HG03571 (cell line): ENCODE measurements around the gene NT5E.
A peak's percentile ranks its signal among the peaks of the same experiment; 100 is the strongest.

Experiments used
- ATAC-seq: cut with Tn5 transposase; IDR thresholded peaks from one replicate; pipeline ENCODE4 v1.9.1; 2021; ENCODE audit not compliant: unreplicated experiment

Gene NT5E

DNA sequence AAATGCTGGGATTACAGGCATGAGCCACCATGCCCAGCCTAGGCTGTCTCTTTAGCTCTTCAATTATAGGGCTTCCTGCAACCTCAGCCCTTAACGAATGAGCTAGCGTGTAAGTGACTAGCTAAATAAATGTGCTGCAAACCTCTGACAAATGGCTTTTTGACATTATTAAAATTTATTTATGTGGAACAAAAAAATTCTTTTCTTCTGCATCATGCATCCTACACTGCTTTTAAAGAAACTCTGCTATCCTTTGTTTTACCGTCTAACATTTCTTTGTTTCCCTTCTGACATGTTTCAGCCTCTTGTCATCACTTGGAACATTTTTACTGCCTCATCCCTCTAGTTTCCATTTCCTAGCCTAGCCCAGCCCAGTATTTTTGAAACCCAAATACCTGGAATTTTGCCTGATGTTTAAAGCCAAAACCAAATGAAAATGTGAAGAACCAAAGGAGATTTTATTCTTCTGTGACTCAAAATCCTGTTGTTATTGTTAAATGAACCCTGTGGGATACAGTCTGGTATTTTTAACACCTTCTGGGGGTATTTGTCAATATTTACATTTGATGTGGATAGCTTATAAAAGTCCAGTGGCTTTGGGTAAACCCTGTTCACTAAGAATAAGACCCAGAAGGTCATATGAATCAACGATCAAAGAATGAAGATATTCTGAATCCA is 9.5 kb downstream of the NT5E start:
- ATAC-seq: no peak

DNA sequence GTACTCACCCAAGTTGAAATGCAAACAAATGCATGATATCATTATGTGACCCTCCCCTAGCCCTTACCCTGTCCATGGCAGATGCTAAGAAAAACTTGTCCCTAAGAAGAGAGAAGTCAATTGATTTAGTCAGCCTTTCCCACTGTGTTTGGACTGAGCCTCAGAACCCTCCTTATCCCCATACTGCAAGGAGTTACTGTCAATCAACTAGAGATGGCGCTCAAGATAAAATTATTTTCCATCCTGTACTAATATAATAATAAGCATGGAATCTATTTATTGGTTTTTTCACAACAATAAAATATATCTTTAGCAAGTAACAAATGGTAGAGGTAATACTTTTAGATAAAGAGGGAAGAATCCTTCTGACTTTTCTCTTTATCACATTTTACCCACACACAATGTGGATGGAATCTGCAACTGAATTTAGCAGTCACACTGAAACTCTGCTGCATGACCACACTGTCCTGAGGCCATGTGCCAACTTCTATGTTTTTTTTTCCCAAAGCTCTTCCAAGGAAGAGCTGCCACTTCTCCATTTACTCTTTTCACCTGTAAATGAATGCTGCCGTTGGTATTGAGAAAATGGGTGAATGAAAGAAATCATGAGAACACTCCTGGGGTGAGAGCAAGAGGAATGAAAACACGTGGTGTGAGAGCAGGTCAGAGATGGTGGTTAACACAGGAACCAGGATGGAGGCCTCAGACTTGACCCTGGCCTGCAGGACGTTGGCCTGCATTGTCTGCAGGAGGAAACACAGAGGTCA is 10.5 kb downstream of the NT5E start:
- no peak for ATAC-seq

DNA sequence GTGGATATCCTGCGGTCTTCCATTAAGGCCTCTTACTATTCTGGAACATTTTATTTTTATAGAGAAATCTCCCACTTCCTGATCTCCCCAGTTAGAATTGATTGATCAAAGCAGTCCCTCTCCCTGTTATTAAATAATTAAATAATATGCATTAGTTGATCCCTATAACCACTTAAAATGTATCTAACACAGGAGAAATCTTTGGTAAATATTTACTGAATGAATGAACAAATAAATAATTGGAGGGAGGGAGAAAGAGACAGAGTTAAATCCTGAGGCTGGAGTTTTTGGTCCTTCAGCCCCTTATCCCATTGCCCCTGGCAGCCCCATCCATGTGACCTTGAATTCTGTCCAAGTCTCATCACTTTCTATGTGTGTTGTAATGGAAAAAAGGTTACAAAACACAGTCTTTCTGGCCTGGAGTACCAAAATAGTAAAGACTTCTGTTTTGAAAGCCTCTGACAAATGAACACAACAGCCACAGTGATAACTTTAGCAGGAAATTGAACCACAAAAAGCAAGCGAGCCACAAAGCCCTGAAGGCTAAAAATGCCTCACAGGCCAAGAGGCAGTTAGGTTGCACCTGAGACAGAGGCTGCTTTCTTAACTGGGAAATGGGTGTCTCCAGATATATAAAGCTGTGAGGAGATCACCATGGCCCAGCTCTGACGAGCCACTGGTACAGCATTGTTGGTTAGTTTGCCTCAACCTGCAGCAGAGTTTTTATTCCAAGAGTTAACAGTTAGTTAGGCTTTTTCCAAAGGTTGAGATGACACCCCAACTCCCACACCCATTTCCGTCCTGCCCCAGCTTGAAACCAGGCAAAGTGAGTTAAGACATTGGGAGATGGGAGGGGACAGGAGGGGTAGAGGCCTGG is 11.3 kb downstream of the NT5E start:
- ATAC-seq: peak; percentile 74

DNA sequence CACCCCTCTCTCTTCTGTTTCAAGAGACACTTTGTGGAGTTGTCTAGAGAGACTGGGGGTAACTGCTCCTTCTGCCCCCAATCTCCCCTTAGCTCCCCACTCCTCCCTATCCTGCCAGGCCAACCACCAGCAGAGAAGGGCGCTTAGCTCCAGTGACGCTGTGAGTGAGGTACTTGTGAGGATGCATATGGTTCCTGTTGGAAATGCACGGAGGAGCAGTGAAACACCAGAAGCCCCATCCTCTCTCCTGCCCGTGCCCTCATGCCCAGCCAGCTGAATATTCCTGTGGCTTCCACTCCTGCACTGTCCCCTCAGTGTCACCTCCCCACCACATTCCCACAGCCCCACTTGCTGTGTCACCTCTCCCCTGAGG is 11.9 kb downstream of the NT5E start:
- ATAC-seq: no peak

DNA sequence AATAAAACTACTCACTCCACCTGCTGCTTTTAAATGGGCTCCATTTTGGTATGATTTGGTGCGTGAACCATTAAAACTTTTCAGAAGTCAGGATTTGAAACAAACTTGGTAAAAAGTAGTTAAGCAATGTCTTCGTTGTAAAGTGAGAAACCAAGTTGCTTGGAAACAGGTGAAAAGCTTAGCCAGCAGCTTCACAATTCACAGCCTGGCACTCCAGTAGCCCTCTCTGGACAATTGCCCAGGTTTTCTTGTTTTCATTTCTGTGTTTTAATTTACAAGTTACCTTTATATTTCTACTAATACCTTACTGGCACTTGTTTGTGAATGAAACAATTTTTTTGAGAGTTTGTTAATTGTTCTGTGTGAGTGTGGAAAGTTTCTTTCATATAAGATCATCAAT is 12.8 kb downstream of the NT5E start:
- no peak for ATAC-seq

DNA sequence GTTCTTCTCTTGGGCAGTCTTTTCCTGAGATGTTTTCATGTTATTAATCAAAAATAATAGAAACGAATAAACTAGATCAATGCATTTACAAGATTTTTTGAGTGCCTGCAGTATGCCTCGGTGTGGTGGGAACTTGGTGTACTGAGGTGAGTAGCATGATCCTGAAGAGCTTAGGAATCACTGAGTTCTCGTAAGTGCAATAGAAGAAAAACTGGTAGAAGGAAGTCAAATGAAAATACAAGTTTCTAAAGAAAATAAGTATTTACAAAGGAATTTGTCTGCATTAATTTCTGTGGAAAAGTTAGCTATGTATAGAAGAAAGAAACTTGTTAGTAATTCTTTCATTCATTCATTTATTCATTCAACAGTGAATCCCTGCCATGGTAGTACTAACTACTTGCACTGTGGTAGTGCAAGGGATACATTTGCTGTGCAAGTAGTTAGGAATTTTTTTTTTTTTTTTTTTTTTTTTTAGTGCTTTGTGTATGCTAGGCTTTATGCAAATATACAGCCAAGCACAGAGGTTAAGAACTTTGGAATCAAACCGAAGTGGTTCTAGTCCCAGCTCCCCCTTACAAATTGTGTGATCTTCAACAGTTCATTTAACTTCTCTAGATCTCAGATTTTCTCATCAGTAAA is 13.9 kb downstream of the NT5E start:
- no peak for ATAC-seq

DNA sequence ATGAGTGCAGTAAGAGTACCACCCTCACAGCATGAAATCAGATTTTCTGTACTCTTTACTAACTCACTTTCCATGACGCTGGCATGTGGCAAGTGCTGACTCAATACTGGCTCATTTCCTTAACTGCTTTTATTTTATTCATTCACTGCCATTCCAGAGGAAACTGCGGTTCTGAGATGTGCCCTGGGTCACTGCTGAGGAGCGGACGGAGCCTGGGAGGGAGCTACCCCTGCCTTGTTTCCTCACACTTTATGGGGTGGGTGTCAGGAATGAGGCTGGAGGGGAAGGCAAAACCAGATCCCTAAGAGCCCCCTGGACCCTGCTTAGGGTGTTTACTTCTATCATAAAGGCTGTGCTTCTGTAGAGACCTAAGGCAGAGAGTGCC is 14.4 kb downstream of the NT5E start:
- ATAC-seq: no peak

DNA sequence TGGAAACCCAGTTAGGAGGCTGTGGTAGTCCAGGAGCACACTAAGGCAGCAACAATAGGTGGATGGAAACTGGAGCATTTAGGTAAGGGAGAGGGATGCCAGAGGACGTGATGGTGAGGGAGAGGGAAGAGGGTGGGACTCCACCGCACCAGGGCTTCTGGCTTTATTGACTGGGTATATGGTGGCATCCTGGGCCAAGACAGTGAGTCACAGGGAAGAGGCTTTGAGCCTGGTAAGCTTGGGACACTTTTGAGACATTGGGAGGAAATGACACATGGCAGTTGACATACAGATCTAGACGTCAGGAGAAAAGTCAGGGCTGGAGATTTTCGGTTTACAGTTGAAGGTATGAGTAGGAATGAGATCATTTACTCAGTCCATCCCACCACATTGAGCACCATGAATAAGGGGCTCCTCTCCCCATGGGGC is 14.9 kb downstream of the NT5E start:
- no peak for ATAC-seq

DNA sequence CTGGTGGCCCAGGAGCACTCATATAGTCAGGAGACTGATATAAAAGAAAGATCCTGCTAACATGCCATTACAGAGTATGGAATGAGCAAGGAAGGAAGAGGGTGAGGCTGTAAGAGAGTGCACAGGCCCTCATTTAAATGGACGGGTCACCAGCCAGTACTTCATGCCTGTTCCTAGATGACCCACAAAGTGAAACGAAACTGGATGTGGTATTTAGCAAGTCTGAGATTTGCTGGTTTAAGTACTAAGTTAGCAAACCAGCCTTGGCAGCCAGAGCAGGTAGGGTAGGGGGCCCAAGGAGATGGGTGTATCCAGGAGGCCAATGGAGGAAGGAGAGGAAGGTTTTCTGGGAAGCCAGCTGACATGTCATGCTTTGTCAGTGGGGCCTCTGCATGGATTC is 15.9 kb downstream of the NT5E start:
- ATAC-seq: peak; percentile 56

DNA sequence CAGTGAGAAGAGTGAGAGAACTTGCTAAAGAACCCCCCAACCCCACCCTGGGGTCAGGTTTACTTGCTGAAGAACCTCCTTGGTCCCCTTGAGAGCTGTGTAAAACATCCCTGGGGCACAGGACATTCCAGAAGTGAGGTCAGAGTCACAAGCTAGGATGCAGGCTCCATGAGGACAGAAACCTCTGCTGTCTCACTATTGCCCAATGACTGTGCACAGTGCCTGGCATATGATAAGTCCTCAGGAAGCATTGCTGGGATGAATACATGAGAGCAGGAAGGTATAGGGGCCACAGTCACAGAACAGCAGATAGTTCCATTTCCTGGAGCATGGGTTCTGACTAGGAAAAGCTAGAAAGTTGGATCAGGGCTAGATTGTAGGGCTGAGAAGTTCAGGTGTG is 18.4 kb downstream of the NT5E start:
- no peak for ATAC-seq

DNA sequence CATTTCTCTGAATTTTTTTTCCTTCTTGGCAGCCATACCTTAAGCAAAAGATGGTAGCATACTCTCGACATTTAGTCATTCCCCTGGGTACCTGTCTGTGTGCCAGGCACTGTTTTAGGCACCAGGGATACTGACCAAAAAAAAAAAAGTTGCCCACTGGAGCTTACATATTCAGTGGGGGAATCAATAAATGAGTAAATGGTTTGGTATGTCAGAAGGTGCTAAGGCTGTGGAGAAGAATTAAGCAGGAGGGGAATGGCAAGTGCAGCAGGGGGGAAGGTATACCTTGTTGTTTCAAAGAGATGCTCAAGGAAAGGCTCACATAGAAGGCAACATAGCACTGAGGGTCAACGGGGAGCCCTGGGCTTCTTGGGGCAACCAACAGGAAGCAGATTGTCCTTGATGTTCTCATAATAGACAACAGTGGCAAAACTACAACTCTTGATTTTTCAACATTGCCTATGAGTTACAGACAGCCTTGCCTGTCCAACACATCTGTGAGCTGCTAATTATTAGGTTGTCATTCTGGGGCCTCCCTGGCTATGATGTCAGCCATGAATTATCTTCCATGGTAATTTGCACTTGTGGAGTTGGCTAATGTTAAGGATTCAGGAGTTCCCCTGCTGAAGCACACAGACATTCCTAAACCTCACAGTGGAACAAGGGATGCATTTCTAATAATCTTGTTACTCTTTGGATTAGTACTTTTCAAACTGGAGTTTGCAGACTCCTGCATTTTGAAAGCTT is 19.6 kb downstream of the NT5E start:
- ATAC-seq: no peak

DNA sequence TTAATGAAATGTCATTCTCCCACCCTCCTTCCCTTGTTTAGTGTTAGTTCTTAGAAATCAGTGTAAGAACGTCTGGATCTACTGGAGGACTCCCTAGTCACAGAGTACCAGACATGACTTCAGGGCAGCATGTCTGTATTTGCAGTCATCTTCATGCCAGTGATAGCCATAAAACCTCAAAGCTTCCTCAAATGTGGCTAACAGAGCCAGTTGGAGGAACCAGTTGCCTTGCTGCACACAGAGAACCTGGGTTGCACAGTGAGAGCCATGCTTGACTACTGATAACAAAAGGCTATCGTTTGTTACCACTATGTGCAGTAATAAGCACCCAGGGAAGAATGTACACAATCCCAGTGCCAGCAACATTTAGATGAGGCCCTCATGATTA is 20.1 kb downstream of the NT5E start:
- ATAC-seq: no peak

DNA sequence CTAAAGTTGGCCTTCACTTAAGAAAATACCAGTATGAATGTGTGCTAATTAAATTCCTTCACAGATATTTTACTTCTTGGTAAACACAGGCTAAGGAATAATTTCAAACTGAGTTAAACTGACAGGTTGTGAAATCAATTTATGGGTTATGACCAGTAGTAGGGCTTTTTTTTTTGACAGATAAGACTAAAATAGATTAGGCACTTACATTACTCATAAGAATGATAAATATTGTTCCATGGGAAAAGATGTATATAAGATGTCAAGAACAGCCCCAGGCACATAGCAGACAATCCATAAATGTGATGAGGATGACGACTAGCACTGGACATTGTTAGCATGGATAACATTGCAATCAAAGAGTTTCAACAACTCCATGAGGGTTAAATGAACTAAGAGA is 22.9 kb downstream of the NT5E start:
- ATAC-seq: no peak

DNA sequence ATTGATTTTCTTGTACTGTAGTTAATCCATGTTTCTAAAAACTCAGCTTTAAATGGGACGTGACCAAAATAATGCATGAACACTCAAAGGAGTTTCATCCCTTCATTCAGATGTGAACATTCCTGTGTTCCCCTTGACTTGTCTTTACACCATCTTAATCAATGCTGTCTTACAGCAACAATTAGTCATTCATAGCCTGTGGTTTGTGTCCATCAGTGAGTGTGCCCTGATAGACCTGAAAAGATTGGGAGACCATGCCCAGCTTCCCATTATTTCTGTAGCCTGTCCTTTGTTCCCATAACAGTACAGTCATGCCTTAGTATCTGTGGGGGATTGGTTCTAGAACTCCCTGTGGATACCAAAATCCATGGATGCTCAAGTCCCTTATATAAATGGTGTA is 23.9 kb downstream of the NT5E start:
- ATAC-seq: no peak

DNA sequence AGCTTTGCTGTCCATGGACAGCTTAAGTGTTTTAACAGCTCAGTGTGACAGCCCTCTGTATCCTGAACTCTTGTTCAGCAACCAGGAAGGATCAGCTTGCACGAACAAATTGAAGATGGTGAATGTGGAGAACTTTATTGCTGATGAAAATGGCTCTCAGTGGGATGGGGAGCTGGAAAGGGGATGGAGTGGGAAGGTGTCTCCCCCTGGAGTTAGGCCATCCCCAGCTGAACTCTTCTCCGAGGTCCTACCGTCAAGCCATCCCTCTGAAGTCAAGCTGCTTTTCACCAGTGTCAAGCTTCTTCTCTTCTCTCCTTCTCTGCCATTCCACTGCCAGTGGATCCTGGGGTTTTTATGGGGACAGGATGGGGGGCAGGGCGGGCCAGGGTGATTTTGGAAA is 26.6 kb downstream of the NT5E start:
- no peak for ATAC-seq

DNA sequence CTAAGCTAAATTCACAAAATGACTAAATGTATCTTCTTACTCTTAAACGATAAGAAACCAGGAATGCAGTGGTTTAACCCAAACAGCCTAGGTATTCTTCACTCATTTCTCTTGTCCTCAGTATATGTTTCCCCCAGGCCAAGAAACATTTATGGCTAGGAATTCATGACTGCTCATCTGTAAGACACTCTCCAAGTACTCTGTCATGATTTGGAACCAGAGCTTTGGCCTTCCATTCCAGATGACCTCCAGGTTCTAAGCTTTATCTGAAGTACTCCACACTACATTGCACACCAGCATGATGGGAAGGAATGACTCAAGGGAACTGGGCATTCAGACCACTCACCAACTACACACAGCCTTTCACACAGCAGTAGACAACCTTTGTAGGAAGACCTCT is 29.3 kb downstream of the NT5E start:
- ATAC-seq: no peak

DNA sequence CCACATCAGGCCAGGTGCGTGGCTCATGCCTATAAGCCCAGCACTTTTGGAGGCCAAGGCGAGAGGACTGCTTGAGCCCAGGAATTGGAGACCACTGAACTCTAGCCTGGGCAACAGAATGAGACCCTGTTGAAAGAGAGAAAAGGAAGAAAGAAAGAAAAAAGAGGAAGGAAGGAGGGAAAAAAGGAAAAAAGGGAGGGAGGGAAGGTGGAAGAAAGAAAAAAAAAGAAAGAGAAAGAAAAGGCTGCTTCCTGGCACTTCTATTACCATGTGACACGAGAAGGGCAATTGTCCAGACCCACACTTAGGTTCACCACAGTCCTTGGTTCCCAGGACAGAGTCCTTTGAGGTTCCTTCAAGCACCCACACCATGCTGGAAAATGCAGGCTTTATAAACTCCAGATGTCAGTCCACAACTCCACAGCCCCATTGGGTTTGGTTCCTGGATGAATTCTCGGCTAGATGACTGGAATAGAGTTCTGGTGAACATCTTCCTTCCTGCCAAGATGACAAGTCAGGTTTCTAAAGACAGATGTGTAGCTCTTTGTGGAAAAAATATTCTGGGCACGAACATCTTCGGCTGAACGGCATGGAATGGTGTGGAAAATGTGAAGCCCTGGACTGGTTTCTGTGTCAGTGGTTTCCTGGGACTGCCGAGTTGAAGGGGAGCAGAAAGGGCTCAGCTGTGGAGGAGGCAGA is 32.5 kb downstream of the NT5E start:
- ATAC-seq: no peak

DNA sequence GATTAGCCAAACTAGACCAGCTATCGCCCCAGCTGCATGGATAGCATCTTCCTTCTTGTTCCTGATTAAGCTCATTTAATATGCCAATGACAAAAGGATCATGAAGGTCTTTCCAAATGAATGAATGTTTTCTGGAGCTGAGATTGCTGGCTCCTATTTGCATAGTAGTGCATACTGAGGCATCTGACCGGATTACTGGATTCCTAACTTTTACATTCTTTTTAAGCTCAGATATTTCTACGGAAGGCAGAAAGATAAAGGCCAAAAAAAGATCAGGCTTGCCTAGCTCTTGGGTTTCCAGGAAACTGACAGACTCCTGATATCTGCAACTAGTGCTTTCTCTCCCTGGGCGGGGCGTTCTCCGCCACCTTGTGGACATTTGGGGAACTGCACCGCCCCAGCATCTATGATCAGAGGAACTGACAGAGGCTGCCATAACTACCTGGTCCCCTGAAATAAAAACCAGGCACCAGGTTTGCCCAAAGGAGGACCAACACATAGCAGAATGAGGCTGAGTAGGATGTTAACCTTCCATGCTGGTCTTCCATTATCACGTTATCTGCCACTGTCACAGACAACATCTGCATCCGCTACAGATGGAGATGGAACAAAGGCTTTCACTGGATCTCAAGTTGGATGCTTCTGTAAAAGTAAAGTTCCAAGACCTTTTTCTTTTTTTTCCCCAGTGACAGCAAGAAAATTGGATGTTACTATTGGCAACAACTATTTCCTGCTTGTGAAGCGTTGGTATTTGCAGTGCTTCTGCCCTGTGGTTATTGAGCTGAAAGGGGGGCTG is 33.2 kb downstream of the NT5E start:
- ATAC-seq: peak; percentile 90

DNA sequence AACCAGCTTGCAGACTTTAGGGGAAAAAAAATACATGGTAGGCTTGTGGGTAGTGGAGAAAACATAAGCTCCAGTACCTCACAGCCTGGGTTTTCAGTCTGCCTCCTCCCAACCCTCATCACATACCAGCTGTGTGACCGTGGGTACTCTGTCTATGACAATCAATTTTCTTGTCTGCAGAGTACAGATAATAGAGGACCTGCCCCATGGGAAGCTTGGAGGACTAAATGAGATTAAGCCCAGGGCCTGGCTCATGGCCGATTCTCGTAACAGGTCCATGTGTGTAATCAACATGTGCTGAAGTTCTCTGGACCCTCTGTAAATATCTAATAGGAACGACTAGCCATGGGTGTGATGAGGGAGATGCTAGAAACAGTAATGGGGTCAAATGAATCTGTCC is 34.0 kb downstream of the NT5E start:
- no peak for ATAC-seq
